Measurements from ENCODE around the gene PJVK. TPM values are rescaled to one million over a fixed set of nuclear protein-coding genes. Genes with fewer than 3 reads are reported as not detected.
A peak's percentile ranks its signal among the peaks of the same experiment; 100 is the strongest.

Gene PJVK
- total and polyA plus RNA-seq, 10 of the 15 experiments (the other 5 are each of a cell fraction or from before 2014, with no cell fraction given), result 1.8 to 6.8 (median 3.2) TPM

DNA sequence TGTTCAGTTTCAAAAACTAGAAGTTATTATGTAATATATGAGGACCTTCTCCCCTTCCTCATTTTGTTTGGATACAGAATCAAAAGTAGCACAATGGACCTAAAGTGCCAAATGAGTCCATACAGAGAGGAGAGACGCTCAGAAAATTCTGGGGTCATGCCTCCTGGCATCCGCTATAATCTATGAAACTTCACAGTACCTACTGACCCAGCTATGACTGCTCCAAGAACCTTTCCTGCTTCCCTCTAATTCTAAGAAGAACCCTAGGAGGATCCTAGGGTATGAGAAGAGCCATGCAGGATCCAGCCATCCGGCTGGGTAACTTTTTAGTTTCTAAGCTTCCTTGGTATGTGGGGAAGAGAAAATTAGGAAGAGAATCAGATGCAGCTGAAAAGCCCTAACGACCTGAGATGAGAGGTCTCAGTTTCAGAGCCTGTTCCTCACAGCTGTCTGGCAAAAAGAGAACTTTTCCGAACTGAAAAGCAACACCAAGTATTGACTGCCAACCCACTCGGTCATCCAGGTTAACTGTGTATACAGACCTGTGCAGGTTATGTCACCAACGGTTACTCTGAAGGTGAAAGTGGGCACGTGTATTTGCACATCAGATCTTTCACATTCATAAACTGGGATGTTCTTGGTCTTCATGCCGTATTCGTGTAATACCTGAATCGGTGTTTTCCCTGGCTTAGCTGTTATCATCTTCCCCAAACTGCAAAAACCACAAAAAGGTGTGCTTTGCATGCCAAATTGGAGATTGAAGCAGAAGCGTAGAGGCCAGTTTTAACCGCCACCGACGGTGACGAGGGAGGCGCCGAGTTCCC lies 1.3 kb upstream of the PJVK start (continued):
- TF ChIP-seq RB1 (IDR thresholded peaks at IDR 0.05; ENCODE audit: borderline replicate concordance) (no peak), ZNF384 (IDR thresholded peaks at IDR 0.05; ENCODE audit: borderline replicate concordance, low read depth, low read length) (no peak), HDGF (IDR thresholded peaks at IDR 0.05) (0 out of 2 replicates have a peak, but pooled peaks have one; percentile 12), BRCA1 (IDR thresholded peaks at IDR 0.05; ENCODE audit: low read depth, low read length) (no peak), STAT1 (conservative IDR thresholded peaks at IDR 0.05) (no peak), TARDBP (IDR thresholded peaks at IDR 0.05; ENCODE audit: borderline replicate concordance) (no peak), KDM1A (IDR thresholded peaks at IDR 0.05; ENCODE audit: borderline replicate concordance) (no peak), MTA2 (IDR thresholded peaks at IDR 0.05; ENCODE audit: low read depth) (no peak; the same call in 1 of the 2 replicates), BHLHE40 (IDR thresholded peaks at IDR 0.05; ENCODE audit: borderline replicate concordance in 1 of 2, low read depth in 2 of 2, low read length in 1 of 2) (peak; percentile 77 to 81), ZZZ3 (IDR thresholded peaks at IDR 0.05; ENCODE audit: control insufficient read depth, insufficient read length, low read depth) (no peak), BMI1 (IDR thresholded peaks at IDR 0.05; ENCODE audit: borderline replicate concordance) (no peak), IKZF2 (IDR thresholded peaks at IDR 0.05) (no peak), SMARCA5 (IDR thresholded peaks at IDR 0.05) (no peak), KAT2A (conservative IDR thresholded peaks at IDR 0.05; ENCODE audit: control insufficient read depth, low read depth, low read length) (no peak), ZNF24 (IDR thresholded peaks at IDR 0.05) (no peak), NFXL1 (IDR thresholded peaks at IDR 0.05; ENCODE audit: borderline replicate concordance) (no peak), ZSCAN29 (IDR thresholded peaks at IDR 0.05) (no peak)
- TF ChIP-seq, protein P1, sequence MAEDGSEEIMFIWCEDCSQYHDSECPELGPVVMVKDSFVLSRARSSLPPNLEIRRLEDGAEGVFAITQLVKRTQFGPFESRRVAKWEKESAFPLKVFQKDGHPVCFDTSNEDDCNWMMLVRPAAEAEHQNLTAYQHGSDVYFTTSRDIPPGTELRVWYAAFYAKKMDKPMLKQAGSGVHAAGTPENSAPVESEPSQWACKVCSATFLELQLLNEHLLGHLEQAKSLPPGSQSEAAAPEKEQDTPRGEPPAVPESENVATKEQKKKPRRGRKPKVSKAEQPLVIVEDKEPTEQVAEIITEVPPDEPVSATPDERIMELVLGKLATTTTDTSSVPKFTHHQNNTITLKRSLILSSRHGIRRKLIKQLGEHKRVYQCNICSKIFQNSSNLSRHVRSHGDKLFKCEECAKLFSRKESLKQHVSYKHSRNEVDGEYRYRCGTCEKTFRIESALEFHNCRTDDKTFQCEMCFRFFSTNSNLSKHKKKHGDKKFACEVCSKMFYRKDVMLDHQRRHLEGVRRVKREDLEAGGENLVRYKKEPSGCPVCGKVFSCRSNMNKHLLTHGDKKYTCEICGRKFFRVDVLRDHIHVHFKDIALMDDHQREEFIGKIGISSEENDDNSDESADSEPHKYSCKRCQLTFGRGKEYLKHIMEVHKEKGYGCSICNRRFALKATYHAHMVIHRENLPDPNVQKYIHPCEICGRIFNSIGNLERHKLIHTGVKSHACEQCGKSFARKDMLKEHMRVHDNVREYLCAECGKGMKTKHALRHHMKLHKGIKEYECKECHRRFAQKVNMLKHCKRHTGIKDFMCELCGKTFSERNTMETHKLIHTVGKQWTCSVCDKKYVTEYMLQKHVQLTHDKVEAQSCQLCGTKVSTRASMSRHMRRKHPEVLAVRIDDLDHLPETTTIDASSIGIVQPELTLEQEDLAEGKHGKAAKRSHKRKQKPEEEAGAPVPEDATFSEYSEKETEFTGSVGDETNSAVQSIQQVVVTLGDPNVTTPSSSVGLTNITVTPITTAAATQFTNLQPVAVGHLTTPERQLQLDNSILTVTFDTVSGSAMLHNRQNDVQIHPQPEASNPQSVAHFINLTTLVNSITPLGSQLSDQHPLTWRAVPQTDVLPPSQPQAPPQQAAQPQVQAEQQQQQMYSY (CRISPR knock-in tag; IDR thresholded peaks at IDR 0.05), result no peak
- TF ChIP-seq, protein P2, sequence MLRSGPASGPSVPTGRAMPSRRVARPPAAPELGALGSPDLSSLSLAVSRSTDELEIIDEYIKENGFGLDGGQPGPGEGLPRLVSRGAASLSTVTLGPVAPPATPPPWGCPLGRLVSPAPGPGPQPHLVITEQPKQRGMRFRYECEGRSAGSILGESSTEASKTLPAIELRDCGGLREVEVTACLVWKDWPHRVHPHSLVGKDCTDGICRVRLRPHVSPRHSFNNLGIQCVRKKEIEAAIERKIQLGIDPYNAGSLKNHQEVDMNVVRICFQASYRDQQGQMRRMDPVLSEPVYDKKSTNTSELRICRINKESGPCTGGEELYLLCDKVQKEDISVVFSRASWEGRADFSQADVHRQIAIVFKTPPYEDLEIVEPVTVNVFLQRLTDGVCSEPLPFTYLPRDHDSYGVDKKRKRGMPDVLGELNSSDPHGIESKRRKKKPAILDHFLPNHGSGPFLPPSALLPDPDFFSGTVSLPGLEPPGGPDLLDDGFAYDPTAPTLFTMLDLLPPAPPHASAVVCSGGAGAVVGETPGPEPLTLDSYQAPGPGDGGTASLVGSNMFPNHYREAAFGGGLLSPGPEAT (IDR thresholded peaks at IDR 0.05; ENCODE audit: low read depth), result peak; percentile 31
- TF ChIP-seq, protein P3, sequence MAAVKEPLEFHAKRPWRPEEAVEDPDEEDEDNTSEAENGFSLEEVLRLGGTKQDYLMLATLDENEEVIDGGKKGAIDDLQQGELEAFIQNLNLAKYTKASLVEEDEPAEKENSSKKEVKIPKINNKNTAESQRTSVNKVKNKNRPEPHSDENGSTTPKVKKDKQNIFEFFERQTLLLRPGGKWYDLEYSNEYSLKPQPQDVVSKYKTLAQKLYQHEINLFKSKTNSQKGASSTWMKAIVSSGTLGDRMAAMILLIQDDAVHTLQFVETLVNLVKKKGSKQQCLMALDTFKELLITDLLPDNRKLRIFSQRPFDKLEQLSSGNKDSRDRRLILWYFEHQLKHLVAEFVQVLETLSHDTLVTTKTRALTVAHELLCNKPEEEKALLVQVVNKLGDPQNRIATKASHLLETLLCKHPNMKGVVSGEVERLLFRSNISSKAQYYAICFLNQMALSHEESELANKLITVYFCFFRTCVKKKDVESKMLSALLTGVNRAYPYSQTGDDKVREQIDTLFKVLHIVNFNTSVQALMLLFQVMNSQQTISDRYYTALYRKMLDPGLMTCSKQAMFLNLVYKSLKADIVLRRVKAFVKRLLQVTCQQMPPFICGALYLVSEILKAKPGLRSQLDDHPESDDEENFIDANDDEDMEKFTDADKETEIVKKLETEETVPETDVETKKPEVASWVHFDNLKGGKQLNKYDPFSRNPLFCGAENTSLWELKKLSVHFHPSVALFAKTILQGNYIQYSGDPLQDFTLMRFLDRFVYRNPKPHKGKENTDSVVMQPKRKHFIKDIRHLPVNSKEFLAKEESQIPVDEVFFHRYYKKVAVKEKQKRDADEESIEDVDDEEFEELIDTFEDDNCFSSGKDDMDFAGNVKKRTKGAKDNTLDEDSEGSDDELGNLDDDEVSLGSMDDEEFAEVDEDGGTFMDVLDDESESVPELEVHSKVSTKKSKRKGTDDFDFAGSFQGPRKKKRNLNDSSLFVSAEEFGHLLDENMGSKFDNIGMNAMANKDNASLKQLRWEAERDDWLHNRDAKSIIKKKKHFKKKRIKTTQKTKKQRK (IDR thresholded peaks at IDR 0.05; ENCODE audit: low read depth, low read length), result no peak
